GM19468 (cell line): ENCODE results near the gene RARRES1.

Experiments used
- ATAC-seq: cut with Tn5 transposase; IDR thresholded peaks from one replicate; pipeline ENCODE4 v1.9.1; 2021; ENCODE audit warnings: mild to moderate bottlenecking, moderate library complexity, moderate number of reproducible peaks; ENCODE audit not compliant: unreplicated experiment; ENCODE audit errors: extremely low read depth

The RARRES1 gene

DNA sequence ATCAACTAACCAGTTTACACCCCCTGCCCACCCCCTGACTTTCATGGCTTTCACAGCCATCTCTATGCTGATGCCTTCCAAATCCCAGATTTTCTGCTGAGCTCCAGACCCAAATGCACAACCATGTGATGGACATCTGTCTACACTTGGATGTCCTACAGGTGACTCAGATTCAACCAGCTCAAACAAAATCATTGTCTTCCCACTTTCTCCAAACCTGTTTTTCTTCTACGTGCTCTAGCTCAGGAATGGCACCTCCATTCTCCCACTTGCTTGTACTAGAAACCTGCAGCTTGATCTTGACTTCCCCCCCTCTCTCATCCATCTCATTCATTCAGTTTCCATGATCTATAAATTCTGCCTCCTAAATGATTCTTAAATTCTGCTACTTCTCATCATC, 34.1 kb upstream of the RARRES1 start:
- no peak for ATAC-seq

GRCh38 chr3:158765518-158766205, 33.4 kb upstream of the RARRES1 start:
- ATAC-seq: no peak

DNA sequence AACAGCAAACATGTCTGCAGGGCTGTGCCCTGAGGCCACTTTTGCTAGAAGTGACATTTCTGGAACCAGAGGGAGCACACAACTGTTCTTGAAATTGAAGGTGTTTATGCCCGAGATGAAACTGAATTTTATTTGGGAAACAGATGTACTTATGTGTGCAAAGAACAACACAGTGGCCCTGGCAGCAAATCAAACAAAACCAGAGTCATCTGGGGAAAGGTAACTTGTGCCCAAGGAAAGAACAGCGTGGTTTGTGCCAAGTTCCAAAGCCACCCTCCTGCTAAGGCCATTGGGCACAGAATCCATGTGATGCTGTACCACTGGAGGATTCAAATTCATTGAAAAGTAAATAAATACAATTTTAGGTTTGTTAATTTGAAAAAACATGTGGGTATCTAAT, 31.2 kb upstream of the RARRES1 start:
- no peak for ATAC-seq

DNA sequence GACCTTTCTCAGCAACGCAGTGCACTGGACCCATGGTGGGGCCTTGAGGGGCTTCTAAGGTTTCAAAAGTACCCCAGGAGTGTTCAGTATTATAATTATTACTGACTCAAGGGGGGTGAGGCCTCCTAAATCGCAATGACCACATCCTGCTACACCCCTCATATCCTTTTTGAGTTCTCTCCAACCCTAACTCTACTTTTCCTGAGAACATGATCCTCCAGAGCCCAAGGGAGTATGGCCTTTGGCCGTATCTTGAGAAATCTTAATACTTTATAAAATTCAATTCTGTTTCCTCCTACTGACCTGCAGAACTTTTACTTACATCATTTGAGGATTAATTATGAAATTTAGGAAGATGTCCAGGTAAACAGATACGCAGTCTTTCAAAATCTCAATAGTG, 30.4 kb upstream of the RARRES1 start:
- no peak for ATAC-seq

GRCh38 chr3:158761350-158761749, 29.1 kb upstream of the RARRES1 start:
- no peak for ATAC-seq

GRCh38 chr3:158755421-158755820, 23.2 kb upstream of the RARRES1 start:
- no peak for ATAC-seq

- ATAC-seq: no peak
These were observed 21.6 kb upstream of the RARRES1 start for GRCh38 chr3:158753854-158754253.

DNA sequence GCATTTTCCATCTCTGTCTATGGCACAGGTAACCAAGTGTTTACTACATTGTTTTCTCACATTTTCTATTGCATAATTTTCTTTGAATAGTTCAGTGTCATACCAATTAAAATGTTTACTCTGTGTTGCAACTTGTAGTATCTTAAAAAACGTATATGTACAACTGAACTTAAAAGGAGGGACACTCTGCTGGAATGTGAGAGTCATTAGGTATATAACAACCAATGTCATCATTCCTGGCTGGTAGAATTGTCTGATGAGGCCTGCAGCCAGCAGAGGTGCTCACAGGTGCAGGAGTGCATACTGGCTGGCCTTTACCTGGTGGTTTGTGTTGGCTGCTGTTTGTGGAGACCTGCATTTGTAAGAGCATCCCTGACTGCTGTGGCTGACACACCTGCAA, 19.1 kb upstream of the RARRES1 start:
- ATAC-seq: no peak

- no peak for ATAC-seq
These were observed 17.8 kb upstream of the RARRES1 start for GRCh38 chr3:158750016-158750415.

- ATAC-seq: no peak
These were observed 17.3 kb upstream of the RARRES1 start for GRCh38 chr3:158749526-158749925.

DNA sequence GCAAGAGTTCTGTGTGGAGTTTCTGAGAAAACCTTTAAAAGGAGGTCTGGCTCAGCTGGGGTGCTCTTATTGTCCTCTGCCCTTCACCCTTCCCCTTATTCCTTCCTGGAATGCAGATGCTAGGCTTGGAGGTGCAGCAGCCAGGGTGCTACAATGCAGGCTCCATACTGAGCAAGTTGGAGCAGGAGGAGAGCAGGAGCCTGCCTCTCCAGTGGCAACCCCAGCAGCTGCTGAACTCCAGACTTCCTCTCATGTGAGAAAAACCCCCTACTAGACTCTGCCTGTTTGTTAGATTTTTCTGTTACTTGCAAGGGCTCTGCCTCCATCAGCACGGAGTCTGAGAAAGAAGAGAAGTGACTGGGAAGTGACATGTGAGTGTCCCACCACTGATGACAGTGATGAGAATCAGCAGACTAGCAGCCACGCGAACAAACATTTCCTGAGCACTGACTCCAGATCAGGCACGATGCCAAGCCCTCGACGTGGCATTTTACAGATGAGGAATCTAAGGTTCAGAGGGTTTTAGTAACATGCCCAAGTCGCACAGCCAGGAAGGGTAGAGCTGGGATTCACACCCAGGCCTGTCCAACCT, 16.1 kb upstream of the RARRES1 start:
- no peak for ATAC-seq

DNA sequence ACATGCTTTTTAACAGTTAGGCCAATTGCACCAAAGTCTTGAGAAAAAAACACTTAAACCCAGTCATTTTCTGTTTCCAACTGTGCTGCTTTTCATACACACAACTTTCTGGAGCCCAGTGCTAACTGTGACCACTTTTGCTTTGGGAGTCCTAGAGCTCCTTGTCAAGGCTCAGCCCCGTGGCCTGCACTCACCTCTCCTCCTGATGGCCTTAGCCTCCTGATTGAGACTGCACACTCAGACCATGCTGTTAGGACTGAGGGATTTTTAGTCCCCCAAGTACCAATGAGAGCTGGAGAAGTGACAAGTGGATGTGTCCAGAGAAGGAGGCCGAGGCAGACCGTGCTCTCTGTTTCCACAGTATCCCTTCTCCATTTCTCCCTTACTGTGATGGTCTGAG, 15.2 kb upstream of the RARRES1 start:
- ATAC-seq: no peak

- no peak for ATAC-seq
These were observed 13.3 kb upstream of the RARRES1 start for GRCh38 chr3:158745551-158745950.

DNA sequence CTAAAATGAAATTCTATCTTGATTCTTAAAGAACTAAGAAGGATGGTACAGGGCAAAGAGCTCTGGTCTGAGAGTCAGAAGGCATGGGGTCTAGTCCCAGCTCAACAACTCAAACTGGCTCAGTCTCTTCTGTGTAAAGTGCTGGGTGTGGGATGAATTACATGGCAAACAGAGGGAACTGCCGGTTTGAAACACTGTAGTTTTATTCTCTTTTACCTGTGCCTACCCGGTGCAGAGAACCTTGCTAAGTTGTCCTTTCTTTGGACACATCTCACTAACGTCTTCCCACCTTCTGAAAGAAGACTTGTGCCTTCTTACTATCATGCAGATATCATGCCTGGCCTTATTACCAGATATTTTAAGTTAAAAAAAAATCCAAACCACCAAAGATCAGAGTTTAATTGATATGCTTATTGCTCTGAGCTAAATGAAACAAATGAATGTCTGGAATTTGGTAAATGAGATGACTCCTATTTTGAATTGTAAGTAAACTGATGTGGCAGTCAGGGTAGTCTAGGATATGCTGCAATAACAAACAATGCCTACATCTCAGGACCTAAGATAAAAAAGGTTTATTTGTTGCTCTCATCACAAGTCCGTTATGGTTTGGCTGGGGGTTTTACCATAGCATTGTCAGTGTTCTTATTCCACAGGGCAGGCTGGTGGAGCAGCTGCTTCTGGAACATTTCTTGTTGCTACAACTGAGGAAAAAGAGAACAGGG, 12.5 kb upstream of the RARRES1 start:
- no peak for ATAC-seq

- no peak for ATAC-seq
These were observed 11.7 kb upstream of the RARRES1 start for GRCh38 chr3:158743664-158744566.

DNA sequence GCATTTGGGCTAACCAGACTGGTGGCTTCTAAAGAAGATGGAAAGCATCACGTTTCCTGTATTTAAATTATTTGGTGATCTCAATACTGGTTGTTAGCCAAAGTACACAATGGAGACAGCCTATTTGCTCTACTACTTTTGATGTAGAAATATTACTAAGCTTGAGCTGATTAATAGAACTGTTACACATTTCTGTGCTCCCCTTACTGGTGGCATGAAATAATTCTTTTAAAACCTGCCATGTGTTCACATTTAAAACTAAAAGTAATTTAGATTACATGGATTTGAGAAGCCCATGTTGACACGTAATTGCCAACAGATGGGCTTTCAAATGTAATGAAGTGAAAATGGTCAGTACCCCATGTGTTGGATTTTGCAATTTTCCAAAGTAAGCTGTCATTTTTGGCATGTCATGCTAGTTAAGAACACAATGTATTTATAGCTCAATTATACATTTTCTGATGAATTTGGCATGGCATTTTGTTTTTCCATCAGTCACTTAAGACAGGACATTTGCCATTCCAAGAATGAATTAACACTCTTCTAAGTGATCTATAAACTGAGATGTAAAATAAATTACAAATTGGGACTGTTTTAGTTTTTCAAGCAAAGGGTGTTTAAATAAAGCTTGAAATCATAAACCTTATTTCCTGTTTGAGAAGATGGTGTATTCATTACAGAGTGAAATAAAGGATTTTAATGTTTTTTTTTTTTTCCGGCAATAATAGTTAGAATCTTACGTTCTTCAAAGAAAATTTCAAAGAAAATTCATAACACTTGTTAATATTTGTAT, 10.8 kb upstream of the RARRES1 start:
- no peak for ATAC-seq

DNA sequence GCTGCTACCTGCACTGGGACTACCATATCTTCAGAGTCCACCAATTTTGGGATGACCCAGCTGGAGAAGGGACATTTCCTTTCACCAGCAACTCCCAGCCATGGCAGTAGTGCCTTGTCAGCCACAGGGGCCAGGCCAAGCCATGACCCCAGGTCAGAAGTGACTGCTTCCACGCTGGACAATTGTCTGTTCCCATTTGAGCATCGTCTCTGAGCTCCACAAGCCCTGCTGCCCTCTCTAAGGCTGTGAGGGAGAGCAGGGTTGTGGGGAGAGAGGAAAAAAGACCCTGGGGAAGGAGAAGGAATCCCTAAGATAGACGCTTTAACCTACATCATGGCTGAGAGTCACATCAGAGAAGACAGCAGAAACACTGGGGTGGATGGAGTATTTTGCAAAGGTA, 7.4 kb upstream of the RARRES1 start:
- no peak for ATAC-seq

GRCh38 chr3:158739078-158739477, 6.8 kb upstream of the RARRES1 start:
- ATAC-seq: no peak

DNA sequence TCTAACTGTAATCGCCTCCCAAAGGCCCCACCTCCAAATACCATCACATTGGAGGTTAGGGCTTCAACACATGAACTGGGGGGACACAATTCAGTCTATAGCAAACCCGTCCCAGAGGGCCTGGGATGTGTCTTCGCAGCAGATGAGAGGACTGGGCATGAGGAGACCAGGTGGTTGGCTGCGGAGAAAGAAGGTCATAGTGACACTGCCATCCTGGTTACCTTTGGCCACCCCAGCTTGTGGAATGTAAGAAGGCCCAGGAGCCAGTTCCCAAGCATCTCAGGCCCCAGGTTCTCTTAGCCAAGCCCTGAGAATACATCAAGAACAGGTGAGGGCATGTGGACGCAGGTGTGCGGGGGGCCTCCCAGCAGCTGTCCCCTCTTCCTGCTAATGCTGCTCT, 6.4 kb upstream of the RARRES1 start:
- no peak for ATAC-seq
